Measurements from ENCODE around the gene CCDC116.
"Not testable (repeated sequence)": the region's sequence is repeated elsewhere in the genome, so short reads cannot be mapped to it uniquely, and the experiment has no call there.

CCDC116 gene

GRCh38 chr22:21599053-21599893 is 33.3 kb upstream of the CCDC116 start:
- TF ChIP-seq, protein P1, sequence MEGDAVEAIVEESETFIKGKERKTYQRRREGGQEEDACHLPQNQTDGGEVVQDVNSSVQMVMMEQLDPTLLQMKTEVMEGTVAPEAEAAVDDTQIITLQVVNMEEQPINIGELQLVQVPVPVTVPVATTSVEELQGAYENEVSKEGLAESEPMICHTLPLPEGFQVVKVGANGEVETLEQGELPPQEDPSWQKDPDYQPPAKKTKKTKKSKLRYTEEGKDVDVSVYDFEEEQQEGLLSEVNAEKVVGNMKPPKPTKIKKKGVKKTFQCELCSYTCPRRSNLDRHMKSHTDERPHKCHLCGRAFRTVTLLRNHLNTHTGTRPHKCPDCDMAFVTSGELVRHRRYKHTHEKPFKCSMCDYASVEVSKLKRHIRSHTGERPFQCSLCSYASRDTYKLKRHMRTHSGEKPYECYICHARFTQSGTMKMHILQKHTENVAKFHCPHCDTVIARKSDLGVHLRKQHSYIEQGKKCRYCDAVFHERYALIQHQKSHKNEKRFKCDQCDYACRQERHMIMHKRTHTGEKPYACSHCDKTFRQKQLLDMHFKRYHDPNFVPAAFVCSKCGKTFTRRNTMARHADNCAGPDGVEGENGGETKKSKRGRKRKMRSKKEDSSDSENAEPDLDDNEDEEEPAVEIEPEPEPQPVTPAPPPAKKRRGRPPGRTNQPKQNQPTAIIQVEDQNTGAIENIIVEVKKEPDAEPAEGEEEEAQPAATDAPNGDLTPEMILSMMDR (IDR thresholded peaks at IDR 0.05; ENCODE audit: low read depth, low read length, missing control alignments): no peak
- DNase-seq (ENCODE audit: extremely low read depth, low read depth): no peak
- H3K4me3 ChIP-seq (replicated peaks; ENCODE audit: low read depth, low read length): no peak overlapping the region

DNA sequence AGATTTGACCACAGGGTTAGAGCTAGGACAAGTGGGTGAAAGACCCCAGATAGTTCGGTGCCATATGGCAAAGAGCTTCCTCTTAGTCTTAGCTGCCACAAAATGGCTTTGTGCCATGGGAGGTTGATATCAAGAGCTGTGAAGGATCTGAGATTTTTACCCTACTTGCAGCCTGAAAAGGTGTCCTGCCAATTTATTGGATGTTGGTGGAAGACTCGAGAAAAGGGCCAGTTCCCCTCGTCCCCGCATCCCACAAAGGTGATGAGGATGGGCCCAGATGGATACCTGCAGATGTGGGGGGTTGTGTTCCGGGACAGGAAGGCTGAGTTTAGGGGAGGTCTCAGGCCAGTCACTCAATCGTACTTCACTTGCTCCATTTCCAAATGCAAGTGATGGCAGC is 30.0 kb upstream of the CCDC116 start:
- no peak for DNase-seq (ENCODE audit: extremely low read depth, low read depth)

DNA sequence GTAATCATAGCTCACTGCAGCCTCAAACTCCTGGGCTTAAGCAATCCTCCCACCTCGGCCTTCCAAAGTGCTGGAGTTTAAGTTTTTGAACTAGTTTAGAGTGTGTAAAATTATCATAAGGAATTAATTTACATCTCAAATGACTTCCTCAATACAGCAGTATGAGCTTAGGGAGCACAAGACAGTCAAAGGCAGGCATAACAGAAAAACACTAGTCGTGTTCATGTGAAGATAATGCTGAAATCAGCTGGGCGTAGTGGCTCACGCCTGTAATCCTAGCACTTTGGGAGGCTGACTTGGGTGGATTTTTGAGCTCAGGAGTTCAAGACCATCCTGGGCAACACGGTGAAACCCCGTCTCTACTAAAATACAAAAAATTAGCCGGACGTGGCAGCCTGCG is 28.6 kb upstream of the CCDC116 start:
- DNase-seq (ENCODE audit: extremely low read depth, low read depth): no peak
- TF ChIP-seq, protein P1 (IDR thresholded peaks at IDR 0.05; ENCODE audit: low read depth, low read length, missing control alignments): no peak
- no peak overlapping the region for H3K4me3 ChIP-seq (replicated peaks; ENCODE audit: low read depth, low read length)

More for the DNA sequence above, 30.0 kb upstream of the CCDC116 start:
- H3K4me3 ChIP-seq (replicated peaks; ENCODE audit: low read depth, low read length): no peak overlapping the region
- TF ChIP-seq, protein P1 (IDR thresholded peaks at IDR 0.05; ENCODE audit: low read depth, low read length, missing control alignments): no peak

DNA sequence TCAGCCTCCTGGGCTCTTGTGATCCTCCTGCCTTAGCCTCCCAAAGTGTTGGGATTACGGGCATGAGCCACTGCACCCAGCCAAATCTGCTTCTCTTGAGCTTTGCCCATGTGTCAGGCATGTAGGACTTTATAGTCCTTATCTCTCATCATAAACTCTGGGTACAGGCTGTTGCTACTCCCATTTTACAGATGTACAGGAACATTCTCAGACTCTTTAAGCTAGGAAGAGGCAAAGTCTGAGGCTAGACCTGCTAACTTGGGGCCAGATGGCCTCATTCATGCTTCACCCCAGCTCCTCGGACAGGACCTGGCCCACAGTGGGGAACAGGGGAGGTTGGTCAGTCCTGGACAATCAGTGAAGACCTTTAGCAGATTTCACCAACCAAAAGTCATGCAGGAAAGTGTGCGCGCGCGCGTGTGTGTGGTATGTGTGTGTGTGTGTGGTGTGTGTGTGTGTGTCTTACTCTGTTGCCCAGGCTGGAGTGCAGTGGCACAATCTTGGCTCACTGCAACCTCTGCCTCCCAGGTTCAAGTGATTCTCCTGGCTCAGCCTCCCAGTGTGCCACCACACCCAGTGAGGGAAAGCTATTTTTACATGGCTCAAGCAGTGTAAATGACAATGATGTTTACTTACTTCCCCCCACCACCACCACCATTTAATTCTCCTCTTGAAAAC is 26.5 kb upstream of the CCDC116 start:
- no peak overlapping the region for H3K4me3 ChIP-seq (replicated peaks; ENCODE audit: low read depth, low read length)
- TF ChIP-seq, protein P1 (IDR thresholded peaks at IDR 0.05; ENCODE audit: low read depth, low read length, missing control alignments): no peak
- no peak for DNase-seq (ENCODE audit: extremely low read depth, low read depth)

DNA sequence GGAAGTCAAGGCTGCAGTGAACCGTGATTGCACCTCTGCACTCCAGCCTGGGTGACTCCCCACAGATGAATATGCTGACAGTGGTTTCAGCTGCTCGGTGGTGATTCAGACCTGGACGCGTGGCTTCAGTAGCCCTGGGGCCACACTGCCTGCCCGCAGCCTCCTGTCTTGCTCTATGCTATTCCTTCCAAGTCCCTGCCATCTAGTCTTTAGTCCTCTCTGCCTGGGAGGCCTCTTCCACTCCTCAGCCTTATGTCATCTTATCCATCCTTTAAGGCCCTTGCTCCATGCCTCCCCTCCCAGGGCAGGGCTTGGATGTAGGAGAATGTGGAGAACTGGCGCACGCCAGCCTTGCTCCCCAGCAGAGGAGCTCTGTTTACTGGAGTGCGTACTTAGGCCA is 25.8 kb upstream of the CCDC116 start:
- H3K4me3 ChIP-seq (replicated peaks; ENCODE audit: low read depth, low read length): no peak overlapping the region
- no peak for DNase-seq (ENCODE audit: extremely low read depth, low read depth)
- TF ChIP-seq, protein P1 (IDR thresholded peaks at IDR 0.05; ENCODE audit: low read depth, low read length, missing control alignments): no peak

DNA sequence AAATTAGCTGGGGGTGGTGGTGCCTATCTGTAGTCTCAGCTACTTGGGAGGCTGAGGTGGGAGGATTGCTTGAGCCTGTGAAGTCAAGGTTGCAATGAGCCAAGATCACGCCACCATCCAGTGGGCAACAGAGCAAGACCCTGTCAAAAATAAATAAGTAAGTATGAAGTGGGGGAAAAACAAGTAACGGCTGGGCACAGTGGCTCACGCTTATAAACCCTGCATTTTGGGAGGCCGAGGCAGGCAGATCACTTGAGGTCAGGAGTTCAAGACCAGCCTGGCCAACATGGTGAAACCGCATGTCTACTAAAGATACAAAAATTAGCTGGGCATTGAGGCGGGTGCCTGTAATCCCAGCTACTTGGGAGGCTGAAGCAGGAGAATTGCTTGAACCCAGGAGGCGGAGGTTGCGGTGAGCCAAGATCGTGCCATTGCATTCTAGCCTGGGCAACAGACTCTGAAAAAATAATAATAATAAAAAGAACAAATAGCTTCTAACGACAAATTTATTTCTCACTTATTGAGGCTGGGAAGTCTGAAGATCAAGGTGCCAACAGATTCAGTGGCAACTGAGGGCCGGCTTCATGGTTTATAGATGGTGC is 22.9 kb upstream of the CCDC116 start:
- not testable (repeated sequence) for H3K4me3 ChIP-seq (replicated peaks; ENCODE audit: low read depth, low read length); DNase-seq (ENCODE audit: extremely low read depth, low read depth)

All from HFF-Myc (cell line).